Measurements from ENCODE around the gene ABAT.
"Not testable (repeated sequence)": the region's sequence is repeated elsewhere in the genome, so short reads cannot be mapped to it uniquely, and the experiment has no call there.

ABAT gene

DNA sequence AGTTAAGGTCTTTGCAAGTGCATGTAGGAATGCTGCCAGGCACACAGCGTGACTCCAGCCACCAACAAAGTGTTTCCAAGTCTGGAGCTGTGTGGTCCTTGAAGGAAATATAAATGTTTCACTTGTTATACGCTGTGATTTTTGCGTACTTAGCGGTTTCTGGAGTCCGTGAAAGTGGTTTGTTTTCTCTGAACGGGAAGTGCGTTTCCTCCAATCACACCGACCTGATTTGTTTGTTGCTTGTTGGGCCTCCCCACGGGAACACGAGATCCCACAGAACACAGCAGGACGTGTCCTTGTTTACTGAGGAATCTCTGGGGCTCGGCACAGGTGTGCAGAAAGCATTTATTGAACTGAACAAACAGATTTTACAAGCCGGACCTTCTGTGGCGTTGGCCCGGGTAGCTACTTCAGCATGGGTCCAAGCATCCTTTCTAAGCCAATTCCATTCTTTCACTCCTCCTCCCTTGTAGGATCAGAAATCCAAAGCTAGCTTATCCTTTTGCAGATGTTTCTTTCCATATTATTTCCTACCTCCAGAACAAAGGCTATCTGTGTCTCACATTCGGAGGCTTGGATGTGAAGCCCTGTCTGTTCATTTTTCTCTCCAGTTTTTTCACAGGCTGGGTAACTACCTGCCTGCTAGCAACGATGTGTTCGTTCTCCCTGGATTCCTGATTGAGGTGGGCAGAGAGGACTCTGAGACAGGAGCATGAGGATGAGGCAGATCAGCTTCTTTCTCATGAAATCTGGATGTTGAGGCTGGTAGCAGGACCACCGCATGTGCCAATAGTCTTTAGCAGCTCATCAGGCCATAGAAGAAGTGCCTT is 44.6 kb downstream of the ABAT start:
- DNase-seq, result peak; percentile 67

DNA sequence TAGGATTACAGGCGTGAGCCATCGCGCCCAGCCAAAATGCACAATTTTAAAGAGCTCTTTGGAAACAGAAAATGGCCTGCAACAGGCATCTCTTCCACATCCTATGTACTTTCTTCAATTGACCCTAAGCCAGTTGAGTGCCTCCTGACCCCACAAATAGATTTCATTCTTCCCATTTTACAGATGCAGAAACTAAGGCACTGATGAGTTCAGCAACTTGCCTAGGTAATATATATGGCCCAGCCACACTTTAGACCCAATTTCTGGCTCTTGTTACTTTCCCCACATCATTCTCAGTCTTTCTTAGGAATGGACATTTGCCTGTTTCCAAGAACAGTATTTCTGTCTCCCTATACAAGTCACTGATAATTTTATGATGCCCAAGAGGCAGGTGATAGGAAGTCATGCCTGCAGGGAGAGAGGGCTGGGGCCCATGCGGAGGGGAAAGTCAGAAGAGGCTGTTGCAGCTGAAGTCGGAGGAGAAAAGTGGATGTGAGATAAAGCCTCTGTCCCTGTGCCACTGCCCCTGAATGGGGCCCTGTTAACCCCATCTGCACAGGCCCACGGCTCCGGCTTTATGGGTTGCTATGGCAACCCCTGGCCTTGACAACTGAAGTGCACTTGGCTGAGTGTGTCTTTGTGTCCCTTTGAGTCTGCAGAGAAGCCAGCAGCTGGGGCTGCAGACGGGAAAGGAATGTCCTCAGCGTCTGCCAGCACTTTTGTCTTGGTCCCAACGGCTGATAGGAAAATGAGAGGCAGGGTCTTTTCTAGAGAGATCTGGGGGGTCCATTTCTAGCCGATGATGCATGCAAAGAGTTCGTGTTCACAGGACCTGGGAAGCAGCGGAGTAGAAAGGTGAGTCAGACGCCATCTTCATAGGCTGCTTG is 45.9 kb downstream of the ABAT start:
- DNase-seq, result peak; percentile 96

DNA sequence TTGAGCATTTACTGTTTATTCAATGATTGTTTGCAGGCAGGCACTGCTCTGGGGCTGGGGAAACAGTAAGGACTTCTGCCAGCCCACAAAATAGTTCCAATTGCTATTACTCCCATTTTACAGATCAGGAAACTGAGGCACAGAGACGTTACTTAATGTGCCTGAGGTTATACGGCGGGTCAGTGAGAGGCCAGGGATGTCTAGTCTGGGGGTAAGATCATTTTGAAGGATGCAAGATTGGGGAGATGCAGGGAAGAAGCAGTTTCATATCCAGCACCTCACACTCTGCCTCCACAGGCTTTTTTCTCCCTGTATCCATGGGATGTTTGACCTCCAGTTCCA is 46.5 kb downstream of the ABAT start:
- no peak for DNase-seq

DNA sequence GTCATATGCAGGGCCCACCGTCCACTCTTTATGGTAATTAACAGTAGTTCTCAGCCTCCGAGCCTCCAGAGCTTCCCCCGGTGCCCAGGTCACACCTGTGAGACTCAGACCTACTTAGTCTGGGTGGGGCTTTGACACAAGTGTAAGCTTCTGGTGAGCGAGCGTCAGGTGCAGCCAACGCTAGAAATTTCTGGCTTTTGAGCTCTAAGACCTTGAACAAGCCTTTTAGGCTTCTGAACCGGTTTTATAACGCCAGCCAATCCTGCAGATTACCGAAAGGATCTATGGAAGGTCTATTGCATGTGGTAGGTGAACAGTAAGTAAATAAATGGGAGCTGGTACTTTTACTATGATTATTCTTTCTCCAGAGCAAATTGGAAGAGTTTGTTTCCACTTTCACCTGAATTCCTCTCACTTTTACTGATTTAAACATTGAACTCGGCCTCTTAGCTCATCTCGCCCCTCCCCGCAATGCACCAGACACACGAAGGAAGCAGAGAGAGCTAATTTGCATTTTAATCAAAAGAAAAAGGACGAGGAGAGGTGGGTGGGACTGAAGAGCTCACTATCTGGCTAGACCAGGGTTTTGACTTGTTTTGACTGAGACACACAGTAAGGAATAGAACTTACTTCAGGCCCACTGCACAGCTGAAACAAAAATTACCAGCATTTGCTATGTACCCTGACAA is 47.1 kb downstream of the ABAT start:
- DNase-seq, result peak; percentile 38

DNA sequence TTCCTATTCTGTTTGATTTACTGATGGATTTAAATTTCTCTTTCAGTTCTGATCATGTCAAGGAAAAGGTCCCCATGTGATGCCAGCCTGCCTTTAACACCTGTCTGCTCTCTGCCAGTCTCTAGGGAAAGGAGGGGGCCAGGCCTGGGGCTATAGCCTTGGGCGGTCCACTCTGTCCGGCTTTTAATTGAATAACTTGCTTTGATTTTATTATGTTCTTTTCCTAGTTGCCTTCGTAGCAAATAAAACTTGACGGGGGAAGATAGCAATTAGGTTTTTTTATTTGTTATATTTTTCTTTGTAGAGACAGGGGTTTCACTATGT is 47.6 kb downstream of the ABAT start:
- peak; percentile 38 for DNase-seq

DNA sequence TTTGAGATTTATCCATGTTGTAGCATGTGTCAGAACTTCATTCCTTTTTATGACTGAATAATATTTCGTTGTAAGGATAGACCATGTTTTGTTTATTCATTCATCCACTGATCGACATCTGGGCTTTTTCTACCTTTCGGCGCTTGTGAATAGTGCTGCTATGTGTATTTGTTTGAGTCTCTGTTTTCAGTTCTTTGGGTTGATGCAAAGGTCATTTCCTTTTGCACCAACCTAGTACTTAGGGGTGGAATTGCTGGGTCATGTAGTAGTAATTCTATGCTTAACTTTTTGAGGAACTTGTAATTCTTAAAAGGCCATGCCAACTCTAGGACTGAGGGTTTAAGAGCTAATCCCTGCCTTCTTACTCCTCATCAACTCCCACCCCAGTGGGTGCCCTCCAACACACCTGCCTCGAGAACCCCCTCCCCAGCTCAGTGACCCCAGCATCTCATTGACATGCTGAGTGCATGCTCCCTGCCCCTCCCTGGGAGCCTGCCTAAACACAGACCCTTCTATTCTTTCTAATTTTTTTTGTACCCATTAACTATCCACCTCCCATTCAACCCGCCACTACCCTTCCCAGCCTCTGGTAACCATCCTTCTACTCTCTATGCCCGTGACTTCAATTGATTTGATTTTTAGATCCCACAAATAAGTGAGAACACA is 51.2 kb downstream of the ABAT start:
- no peak for DNase-seq

DNA sequence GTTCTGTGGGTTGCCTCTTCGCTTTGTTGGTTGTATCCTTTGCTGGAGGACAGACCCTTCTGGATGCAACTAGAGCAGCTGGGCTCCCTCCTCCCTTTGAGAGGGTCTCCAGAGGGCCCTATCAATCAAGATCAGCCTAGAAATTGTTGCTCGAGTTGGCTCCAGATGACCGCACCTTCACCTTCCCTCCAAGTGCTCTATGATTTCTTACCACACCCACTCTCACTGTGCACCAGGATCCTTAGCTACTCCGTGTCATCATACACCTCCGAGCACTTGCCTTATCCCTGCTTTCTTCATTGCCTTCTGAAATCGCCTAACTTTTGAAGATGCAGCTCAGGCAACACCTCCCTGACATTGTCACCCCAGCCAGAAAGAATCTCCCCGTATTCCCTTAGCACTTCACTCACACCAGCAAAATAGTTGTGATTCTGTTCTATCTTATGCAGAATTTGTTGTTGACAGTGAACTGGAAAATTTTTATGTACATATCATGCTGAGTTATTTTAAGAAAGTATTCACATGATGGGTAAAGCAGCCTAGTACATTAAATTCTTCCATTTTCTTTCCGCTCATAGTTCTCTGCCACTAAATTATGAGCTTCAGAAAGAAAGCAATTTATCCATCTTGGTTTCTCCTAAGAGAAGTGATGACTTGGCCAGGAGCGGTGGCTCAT is 52.9 kb downstream of the ABAT start:
- DNase-seq, result no peak

DNA sequence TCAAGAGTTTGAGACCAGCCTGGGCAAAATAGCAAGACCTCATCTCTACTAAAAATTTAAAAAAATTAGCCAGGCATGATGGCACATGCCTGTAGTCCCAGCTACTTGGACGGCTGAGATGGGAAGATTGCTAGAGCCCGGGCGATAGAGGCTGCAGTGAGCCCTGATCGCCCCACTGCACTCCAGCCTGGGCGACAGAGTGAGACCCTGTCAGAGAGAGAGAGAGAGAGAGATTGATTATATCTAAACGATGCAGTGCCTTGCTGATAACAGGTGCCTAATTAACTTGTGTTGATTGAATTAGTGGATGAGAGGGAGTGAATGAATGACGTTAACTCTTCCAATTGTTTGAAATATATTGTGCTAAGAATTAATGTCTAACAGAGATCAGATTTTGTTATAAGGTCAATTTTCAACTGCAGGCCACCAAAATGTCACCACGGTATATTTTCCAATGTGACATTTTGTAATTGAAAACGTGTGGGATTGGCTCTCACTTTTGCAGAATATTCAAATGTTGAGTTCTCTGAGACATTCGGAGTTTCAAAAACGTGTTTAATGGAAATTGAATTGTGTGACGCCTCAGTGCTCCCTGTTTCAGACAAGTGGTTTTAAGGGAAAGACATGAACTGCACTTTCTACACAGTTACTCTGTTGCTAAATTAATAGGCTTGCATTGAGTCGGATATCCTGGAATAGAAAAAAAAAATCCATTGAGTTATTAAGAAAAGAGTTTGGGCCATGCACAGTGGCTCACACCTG is 53.6 kb downstream of the ABAT start:
- no peak for DNase-seq

DNA sequence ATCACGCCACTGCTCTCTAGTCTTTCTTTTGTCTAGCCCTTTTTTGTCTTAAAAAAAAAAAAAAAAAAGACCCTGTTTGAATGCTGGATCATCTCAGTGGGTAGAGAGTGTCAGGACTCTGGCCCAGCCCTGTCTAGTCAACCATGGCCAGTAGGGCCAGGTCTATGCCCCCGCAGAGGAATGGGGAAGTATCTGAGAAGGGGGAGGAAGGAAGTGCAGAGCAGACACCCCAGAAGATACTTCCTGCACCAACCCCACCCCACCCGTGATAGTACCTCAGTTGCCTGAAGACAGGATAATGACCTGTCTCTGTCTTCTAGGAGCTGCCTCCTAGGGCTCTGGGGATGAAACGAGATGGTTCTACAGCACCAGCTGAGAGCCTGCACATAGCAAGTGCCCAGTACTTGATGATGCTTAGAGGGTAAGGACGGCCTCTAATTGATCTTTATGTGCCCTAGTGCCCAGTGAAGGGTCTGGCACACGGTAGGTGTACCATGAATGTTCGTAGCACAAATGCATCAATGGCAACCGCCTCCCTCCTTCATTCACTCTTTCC is 55.4 kb downstream of the ABAT start:
- DNase-seq, result no peak

DNA sequence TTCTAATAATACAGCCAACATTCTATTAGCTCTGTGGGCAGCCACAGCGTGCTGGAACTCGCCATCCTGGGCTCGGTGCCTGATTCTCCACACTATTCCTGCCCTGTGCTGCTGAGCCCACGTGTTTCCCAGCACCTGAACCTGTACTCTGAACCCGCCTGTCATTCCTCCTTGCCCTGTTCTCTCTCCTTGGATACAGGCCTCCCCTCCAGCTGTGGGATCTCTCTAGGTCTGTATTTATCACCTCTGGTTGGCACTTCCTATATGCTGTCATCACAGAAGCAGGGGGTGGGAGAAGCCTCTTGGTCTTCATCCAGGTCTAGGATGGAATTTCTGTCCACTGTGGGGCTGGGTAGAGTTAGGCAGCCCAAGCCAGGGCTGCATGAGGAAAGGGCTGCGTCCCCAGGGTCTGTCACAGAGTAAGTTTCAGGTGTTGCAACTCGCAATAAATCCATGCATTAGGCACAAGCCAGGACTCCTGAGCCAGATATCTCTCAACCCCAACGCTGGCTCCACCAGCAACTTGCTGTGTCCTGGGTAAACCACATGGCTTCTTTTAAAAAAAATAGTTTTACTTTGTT is 56.0 kb downstream of the ABAT start:
- DNase-seq, result no peak

DNA sequence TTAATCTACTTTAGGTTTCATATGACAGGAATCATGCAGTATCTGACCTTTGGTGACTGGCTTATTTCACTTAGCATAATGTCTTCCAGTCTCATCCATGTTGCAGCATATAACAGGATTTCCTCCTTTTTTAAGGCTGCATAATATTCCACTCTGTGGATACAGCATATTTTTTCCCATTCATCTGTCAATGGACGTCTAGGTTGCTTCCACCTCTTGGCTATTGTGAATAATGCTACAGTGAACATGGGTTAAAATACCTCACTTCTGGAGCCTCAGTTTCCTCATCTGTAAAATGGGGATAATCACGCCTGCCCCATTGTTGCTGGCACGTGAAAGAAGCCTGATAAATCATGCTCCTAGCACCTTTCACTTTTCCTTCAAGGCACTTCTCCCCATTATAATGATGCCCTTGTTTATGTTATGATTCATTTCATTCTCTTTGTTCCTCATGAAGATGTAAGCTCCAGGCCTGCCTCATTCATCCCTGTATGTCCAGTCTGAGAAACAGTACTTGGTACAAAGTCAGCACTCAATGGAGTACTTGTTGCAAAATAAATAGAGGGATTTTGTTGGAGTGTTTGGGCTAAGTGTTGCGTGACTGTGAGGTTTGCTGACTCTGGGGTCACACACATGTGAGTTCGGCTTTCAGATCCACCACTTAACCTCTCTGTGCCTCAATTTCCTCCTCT is 59.6 kb downstream of the ABAT start:
- DNase-seq, result no peak

DNA sequence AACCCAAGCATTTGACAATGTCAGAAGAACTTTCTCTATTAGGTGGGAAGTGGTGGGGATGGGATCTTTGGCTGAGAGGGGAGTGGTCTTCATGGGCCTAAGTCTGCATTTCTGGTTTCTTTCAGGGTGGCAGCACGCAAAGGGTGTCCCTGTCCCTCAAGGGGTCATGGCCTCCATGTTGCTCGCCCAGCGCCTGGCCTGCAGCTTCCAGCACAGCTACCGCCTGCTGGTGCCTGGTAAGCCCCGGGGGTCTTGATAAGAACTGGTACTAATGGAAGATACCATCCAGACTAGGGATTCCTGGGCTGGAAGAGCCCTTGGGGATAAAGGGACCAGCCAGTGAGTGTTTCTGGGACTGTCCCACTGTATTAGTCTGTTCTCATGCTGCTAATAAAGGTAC is 61.2 kb downstream of the ABAT start:
- DNase-seq, result no peak

DNA sequence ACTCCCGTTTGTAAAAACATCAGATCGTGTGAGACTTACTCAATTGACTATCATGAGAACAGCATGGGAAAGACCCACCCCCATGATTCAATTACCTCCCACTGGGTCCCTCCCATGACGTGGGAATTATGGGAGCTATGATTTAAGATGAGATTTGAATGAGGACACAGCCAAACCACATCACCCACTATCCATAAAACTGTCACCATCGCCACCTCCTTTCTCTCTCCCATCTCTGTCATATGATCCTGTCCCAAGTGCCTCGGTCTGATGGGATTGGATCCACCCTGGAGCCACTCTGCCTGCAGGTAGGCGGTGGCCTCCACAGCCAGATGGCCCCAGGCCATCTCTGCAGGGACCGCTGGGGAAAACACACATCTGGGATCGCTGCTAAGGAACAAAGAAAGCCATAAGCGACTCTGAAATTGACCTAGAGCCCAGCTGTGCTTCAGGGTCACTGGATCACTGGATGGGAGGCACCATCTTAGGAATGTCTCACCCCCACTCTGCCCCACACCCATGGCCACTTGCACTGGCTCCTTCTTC is 61.8 kb downstream of the ABAT start:
- DNase-seq, result no peak

DNA sequence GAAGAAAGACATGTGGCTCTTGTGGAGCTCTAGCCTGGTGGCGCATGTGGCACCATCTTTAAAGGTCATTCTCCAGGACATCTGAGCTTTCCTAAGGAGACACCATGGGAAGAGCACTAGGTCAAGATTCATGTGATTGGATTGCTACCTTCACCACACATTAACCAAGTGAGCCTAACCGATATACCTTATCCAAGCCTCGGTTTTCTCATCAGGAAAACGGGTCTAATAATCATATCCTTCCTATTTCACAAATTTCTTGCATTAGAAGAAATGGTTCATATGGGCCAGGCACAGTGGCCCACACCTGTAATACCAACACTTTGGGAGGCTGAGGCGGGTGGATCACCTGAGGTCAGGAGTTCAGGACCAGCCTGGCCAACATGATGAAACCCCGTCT is 64.7 kb downstream of the ABAT start:
- DNase-seq, result no peak

DNA sequence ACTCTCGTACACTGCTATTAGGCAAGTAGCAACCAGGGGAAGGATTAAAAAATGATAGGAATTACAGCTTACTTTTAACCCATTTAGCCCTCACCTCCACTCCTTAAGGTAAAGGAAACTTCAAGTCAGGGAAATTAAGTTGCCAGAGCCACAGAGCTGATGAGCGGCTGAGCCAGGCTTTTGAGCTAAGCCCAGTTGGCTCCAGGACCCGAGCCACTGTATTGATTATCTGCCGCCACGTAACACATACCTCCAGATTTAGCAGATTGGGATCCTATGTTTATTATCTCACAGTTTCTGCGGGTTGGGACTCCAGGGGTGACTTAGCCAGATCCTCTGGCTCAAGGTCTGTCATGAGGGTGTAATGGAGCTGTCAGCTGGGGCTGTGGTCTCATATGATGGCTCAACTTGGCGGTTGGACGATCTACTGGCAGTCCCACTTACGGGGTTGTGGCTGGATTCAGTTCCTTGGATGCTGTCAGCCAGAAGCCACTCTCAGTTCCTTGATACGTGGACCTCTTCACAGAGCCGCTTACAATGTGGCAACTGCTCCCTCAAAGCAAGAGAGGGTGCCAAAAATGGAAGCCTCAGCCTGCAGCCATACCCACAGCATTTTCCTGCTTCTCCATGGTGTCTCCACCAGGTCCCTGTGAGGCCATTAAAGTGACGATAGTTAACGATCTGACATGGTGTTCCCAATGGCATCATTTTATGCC is 65.7 kb downstream of the ABAT start:
- no peak for DNase-seq

DNA sequence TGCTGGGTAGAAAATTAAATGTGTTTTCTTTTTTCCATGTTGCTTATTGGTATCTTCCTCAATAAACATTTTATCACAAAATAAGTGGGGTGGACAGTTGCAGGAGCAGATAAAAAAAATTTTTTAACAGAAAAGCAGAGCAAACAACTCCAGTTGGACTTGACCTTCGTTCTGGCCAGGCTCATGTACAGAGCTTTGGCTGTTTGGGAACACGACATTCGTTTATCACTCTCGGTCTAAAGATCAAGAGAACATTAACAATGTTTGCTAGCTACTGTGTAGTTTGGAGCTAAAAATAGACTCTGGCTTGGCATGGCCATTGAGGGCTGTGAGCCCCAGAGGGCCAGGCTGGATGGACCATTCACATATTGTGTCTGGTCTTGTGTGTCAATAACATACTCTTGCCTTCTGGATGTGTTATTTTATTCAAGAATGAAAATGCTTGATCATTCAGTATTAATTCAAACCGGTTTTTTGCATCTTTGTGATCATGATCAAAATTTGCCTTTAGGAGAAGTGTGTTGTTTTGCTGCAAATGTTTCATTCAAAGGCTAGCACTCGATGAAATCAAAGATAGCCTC is 66.4 kb downstream of the ABAT start:
- DNase-seq, result peak; percentile 10

DNA sequence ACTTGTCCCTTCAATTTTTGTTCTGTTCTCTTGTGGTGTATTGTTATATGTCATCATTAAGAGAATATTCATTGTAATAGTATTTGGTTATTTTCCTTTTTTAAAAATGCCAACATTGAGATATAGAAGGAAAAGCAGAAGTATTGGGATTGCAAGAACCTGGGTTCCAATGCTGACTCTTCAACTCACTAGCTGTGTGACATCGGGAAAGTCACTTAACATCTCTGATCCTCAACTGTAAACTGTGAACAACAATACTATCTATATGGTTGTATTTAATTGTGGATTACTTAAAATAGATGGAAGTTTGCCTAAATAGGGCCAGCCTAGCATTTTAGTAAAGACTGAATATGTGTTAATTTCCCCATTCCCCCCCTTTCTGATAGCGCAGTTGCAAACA is 67.2 kb downstream of the ABAT start:
- DNase-seq, result no peak

DNA sequence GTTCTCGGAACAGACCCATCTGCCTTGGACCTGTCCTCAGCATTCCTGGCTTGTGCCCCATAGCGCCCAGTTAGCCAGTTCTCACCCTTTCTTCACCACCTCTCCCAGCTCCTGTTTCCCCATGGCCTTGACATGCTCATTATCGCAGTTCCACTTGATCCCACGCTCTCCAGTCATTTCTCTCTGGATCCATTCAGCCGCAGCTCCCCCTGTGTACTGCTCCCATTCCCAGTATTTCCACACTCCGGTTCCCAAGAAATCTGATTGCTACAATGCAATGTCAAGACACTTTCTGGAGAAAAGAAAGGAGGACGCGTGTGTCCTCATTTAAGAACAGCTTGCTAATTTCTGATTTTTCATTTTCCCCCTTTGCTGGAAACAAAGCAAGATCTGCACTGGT is 67.7 kb downstream of the ABAT start:
- no peak for DNase-seq

DNA sequence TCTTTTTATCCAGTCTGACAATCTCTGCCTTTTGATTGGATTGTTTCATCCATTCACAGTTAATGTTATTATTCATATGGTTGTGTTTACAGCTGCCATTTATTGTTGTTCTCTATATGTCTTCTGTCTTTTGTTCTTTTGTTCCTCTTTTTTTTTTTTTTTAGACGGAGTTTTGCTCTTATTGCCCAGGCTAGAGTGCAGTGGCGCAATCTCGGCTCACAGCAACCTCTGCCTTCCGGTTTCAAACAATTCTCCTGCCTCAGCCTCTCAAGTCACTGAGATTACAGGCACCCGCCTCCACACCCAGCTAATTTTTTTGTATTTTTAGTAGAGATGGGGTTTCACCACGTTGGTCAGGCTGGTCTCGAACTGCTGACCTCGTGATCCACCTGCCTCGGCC is 74.5 kb downstream of the ABAT start:
- not testable (repeated sequence) for DNase-seq

Data from NCI-H1092 treated with DMSO at 0.1 percent for 48 hours (cell line).